GM23338 (cell line): ENCODE results near the gene LFNG. TPM values are rescaled to one million over a fixed set of nuclear protein-coding genes. Genes with fewer than 3 reads are reported as not detected.

Experiments used
- ATAC-seq: fragments of 200-7000 bp; cut with Tn5 transposase; 3 replicates; pipeline ENCODE4 v1.9.1; 2020
- DNase-seq: peaks from one replicate; pipeline ENCODE4 v3.0.0-alpha.2; 2015; ENCODE audit warnings: low spot score
- H2AFZ ChIP-seq: fragments of 200-600 bp; sonication (generic); 2 replicates; pipeline ENCODE4 v1.8.0; 2016; ENCODE audit warnings: antibody characterized with exemption, mild to moderate bottlenecking, moderate library complexity
- H3F3A ChIP-seq: fragments of 200-600 bp; sonication (generic); replicated peaks from 2 replicates; pipeline ENCODE4 v1.8.0; 2017; ENCODE audit warnings: antibody characterized with exemption, mixed run types, low read depth
- H3K27ac ChIP-seq: fragments of 200-600 bp; sonication (generic); 2 replicates; pipeline ENCODE4 v1.6.1; 2016; ENCODE audit warnings: low read depth
- H3K27me3 ChIP-seq: fragments of 200-600 bp; sonication (generic); 2 replicates; pipeline ENCODE4 v1.8.0; 2016; ENCODE audit warnings: mild to moderate bottlenecking, mixed run types, moderate library complexity; ENCODE audit not compliant: insufficient read depth
- H3K36me3 ChIP-seq: fragments of 200-600 bp; sonication (generic); 2 replicates; pipeline ENCODE4 v1.8.0; 2016; ENCODE audit warnings: mild to moderate bottlenecking; ENCODE audit not compliant: insufficient read depth
- H3K4me1 ChIP-seq: fragments of 200-600 bp; sonication (generic); 2 replicates; pipeline ENCODE4 v1.8.0; 2016; ENCODE audit warnings: mild to moderate bottlenecking, moderate library complexity; ENCODE audit not compliant: insufficient read depth
- H3K4me2 ChIP-seq: fragments of 200-600 bp; sonication (generic); 2 replicates; pipeline ENCODE4 v1.7.1; 2017; ENCODE audit warnings: mixed run types
- H3K4me3 ChIP-seq: fragments of 200-600 bp; sonication (generic); 2 replicates; pipeline ENCODE4 v1.6.1; 2016; ENCODE audit warnings: mixed run types
- H3K79me2 ChIP-seq: fragments of 200-600 bp; sonication (generic); replicated peaks from 2 replicates; pipeline ENCODE4 v1.8.0; 2017; ENCODE audit warnings: mild to moderate bottlenecking; ENCODE audit not compliant: insufficient read depth
- H3K9me2 ChIP-seq: fragments of 200-600 bp; sonication (generic); 2 replicates; pipeline ENCODE4 v1.8.0; 2017; ENCODE audit not compliant: insufficient read depth
- H4K20me1 ChIP-seq: fragments of 200-600 bp; sonication (generic); replicated peaks from 2 replicates; pipeline ENCODE4 v1.8.0; 2017; ENCODE audit warnings: mild to moderate bottlenecking; ENCODE audit not compliant: insufficient read depth
- H3K27ac Mint-ChIP-seq: 2 replicates; pipeline ENCODE4 v1.8.0; 2020; ENCODE audit warnings: inconsistent platforms, mild to moderate bottlenecking, moderate library complexity, mixed read lengths
- H3K27me3 Mint-ChIP-seq: 3 replicates; pipeline ENCODE4 v1.8.0; 2022; ENCODE audit warnings: low read depth, mild to moderate bottlenecking, moderate library complexity, mixed read lengths, inconsistent platforms; ENCODE audit not compliant: insufficient read depth, poor library complexity
- H3K36me3 Mint-ChIP-seq: 3 replicates; pipeline ENCODE4 v1.8.0; 2021; ENCODE audit warnings: low read depth, mild to moderate bottlenecking, inconsistent platforms, moderate library complexity, mixed read lengths
- H3K4me1 Mint-ChIP-seq: 3 replicates; pipeline ENCODE4 v1.8.0; 2020; ENCODE audit warnings: mild to moderate bottlenecking, inconsistent platforms, mixed read lengths
- H3K4me3 Mint-ChIP-seq: 3 replicates; pipeline ENCODE4 v1.8.0; 2021; ENCODE audit warnings: moderate library complexity, mild to moderate bottlenecking, inconsistent platforms, mixed read lengths
- H3K9me3 Mint-ChIP-seq: 3 replicates; pipeline ENCODE4 v1.8.0; 2020; ENCODE audit warnings: moderate library complexity, mild to moderate bottlenecking, inconsistent platforms, mixed read lengths
- CREB1 ChIP-seq: fragments of 250-450 bp; sonication (Bioruptor Pico); IDR thresholded peaks from 2 replicates; pipeline ENCODE4 v1.5.0; 2020; ENCODE audit warnings: low read depth, mild to moderate bottlenecking, moderate library complexity
- CTCF ChIP-seq, 2 experiments: fragments of 200-600 bp in 1 of 2; sonication (generic) in 1 of 2; conservative IDR thresholded peaks; 2 replicates each; pipeline versions ENCODE4 v1.5.1 to v1.6.1; 2016 to 2017; ENCODE audit warnings: antibody characterized with exemption in 2 of 2, low read depth in 2 of 2, mild to moderate bottlenecking in 2 of 2, moderate library complexity in 1 of 2
- EZH2 ChIP-seq: fragments of 200-600 bp; sonication (generic); IDR thresholded peaks from one replicate; pipeline ENCODE4 v1.8.0; 2017; ENCODE audit warnings: antibody characterized with exemption, mild to moderate bottlenecking, low read depth; ENCODE audit not compliant: unreplicated experiment
- EZH2phosphoT487 ChIP-seq: fragments of 200-600 bp; sonication (generic); IDR thresholded peaks from one replicate; pipeline ENCODE4 v1.8.1; 2018; ENCODE audit warnings: antibody characterized with exemption; ENCODE audit not compliant: unreplicated experiment
- JUNB ChIP-seq: IDR thresholded peaks from one replicate; pipeline ENCODE4 v1.6.1; 2016; ENCODE audit warnings: antibody characterized with exemption; ENCODE audit not compliant: unreplicated experiment
- NANOG ChIP-seq: IDR thresholded peaks from 2 replicates; pipeline ENCODE4 v1.6.1; 2016; ENCODE audit warnings: antibody characterized with exemption, borderline replicate concordance
- POLR2AphosphoS5 ChIP-seq: IDR thresholded peaks from 2 replicates; pipeline ENCODE4 v1.6.1; 2016; ENCODE audit warnings: antibody characterized with exemption, low read depth
- STAT1 ChIP-seq: IDR thresholded peaks from one replicate; pipeline ENCODE4 v1.6.1; 2016; ENCODE audit warnings: antibody characterized with exemption; ENCODE audit not compliant: unreplicated experiment
- ZNF114 ChIP-seq: fragments of 250-450 bp; sonication (Bioruptor Pico); IDR thresholded peaks from 2 replicates; pipeline ENCODE4 v1.5.0; 2020; ENCODE audit warnings: mild to moderate bottlenecking, moderate library complexity
- ZNF331 ChIP-seq: fragments of 250-450 bp; sonication (Bioruptor Pico); IDR thresholded peaks from 2 replicates; pipeline ENCODE4 v1.5.0; 2020; ENCODE audit warnings: low read depth, mild to moderate bottlenecking, moderate library complexity
- polyA plus RNA-seq: library from polyadenylated mRNA; unstranded; fragments of >200 nt; fragmentation: Nextera tagmentation; extraction: Ambion mirVana; gene quantifications from 2 replicates; pipeline ENCODE4 v1.2.1, GENCODE V29; 2016
- total RNA-seq: library from RNA; depleted of rRNA; stranded (reverse); fragments of >200 nt; shearing (Covaris generic); gene quantifications from 2 replicates; pipeline ENCODE4 v1.2.3, GENCODE V29; 2014
- TF ChIP-seq, protein P1 (sequence below): fragments of 250-450 bp; sonication (Bioruptor Pico); IDR thresholded peaks from 2 replicates; pipeline ENCODE4 v1.5.0; 2020; ENCODE audit warnings: mild to moderate bottlenecking, moderate library complexity
- TF ChIP-seq, protein P2 (sequence below): IDR thresholded peaks from 2 replicates; pipeline ENCODE4 v1.6.1; 2016; ENCODE audit warnings: antibody characterized with exemption
- TF ChIP-seq, protein P3 (sequence below): IDR thresholded peaks from one replicate; pipeline ENCODE4 v1.6.1; 2018; ENCODE audit warnings: antibody characterized with exemption; ENCODE audit not compliant: unreplicated experiment

LFNG gene
- total and polyA plus RNA-seq, 2 experiments from 2014 or later: 1.7 to 35.4 TPM

DNA sequence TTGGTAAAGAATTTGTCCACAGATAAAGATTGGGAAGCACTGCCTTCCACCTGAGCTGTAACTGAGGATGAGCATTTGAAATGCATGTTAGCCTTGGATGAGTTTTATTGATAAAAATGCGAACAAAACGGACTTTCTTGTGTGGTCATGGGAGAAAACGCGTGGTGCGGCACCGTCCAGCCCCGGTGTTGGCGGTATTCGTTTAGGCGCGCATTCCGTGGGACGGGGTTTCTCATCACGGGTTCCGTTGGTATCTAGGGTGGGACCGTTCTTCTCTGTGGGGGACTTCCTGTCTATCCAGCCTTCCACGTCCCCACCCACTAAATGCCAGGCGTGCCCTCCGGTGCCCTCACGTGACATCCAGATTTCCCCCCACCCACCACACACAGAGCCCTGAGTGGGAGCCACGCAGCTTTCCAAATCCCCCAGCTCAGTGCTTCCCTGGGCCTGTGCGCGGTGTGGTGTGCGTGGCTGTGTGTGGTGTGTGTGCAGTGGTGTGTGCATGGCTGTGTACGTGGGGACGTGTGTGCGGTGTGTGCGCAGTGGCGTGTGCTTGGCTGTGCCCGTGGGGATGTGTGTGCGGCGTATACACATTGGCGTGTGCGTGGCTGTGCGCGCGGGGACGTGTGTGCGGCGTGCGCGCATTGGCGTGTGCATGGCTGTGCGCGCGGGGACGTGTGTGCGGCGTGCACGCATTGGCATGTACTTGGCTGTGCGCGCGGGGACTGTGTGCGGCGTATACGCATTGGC is 57.3 kb downstream of the LFNG start:
- H3K9me2 ChIP-seq: no peaks in the 10 kb centered on the region
- H3K27me3 ChIP-seq: no peaks in the 10 kb centered on the region
- no peak overlapping the region for H2AFZ ChIP-seq
- Mint-ChIP-seq H3K27me3 (peaks cover 11% of the 10 kb centered on the region), H3K4me1 (no peaks in the 10 kb centered on the region), H3K27ac (no peak overlapping the region), H3K36me3 (no peaks in the 10 kb centered on the region; the same call in 2 of the 3 replicates), H3K4me3 (no peak overlapping the region), H3K9me3 (no peaks in the 10 kb centered on the region)
- no peaks in the 10 kb centered on the region for H3F3A ChIP-seq
- no peaks in the 10 kb centered on the region for H3K4me1 ChIP-seq
- TF ChIP-seq JUNB (no peak), NANOG (no peak), ZNF114 (CRISPR knock-in tag) (no peak), STAT1 (no peak), CTCF (conservative IDR thresholded peaks at IDR 0.05; ENCODE audit: low read depth in 2 of 2) (no peak), EZH2 (no peak), CREB1 (no peak), POLR2AphosphoS5 (no peak), EZH2phosphoT487 (no peak), ZNF331 (CRISPR knock-in tag) (no peak)
- TF ChIP-seq, protein P1, sequence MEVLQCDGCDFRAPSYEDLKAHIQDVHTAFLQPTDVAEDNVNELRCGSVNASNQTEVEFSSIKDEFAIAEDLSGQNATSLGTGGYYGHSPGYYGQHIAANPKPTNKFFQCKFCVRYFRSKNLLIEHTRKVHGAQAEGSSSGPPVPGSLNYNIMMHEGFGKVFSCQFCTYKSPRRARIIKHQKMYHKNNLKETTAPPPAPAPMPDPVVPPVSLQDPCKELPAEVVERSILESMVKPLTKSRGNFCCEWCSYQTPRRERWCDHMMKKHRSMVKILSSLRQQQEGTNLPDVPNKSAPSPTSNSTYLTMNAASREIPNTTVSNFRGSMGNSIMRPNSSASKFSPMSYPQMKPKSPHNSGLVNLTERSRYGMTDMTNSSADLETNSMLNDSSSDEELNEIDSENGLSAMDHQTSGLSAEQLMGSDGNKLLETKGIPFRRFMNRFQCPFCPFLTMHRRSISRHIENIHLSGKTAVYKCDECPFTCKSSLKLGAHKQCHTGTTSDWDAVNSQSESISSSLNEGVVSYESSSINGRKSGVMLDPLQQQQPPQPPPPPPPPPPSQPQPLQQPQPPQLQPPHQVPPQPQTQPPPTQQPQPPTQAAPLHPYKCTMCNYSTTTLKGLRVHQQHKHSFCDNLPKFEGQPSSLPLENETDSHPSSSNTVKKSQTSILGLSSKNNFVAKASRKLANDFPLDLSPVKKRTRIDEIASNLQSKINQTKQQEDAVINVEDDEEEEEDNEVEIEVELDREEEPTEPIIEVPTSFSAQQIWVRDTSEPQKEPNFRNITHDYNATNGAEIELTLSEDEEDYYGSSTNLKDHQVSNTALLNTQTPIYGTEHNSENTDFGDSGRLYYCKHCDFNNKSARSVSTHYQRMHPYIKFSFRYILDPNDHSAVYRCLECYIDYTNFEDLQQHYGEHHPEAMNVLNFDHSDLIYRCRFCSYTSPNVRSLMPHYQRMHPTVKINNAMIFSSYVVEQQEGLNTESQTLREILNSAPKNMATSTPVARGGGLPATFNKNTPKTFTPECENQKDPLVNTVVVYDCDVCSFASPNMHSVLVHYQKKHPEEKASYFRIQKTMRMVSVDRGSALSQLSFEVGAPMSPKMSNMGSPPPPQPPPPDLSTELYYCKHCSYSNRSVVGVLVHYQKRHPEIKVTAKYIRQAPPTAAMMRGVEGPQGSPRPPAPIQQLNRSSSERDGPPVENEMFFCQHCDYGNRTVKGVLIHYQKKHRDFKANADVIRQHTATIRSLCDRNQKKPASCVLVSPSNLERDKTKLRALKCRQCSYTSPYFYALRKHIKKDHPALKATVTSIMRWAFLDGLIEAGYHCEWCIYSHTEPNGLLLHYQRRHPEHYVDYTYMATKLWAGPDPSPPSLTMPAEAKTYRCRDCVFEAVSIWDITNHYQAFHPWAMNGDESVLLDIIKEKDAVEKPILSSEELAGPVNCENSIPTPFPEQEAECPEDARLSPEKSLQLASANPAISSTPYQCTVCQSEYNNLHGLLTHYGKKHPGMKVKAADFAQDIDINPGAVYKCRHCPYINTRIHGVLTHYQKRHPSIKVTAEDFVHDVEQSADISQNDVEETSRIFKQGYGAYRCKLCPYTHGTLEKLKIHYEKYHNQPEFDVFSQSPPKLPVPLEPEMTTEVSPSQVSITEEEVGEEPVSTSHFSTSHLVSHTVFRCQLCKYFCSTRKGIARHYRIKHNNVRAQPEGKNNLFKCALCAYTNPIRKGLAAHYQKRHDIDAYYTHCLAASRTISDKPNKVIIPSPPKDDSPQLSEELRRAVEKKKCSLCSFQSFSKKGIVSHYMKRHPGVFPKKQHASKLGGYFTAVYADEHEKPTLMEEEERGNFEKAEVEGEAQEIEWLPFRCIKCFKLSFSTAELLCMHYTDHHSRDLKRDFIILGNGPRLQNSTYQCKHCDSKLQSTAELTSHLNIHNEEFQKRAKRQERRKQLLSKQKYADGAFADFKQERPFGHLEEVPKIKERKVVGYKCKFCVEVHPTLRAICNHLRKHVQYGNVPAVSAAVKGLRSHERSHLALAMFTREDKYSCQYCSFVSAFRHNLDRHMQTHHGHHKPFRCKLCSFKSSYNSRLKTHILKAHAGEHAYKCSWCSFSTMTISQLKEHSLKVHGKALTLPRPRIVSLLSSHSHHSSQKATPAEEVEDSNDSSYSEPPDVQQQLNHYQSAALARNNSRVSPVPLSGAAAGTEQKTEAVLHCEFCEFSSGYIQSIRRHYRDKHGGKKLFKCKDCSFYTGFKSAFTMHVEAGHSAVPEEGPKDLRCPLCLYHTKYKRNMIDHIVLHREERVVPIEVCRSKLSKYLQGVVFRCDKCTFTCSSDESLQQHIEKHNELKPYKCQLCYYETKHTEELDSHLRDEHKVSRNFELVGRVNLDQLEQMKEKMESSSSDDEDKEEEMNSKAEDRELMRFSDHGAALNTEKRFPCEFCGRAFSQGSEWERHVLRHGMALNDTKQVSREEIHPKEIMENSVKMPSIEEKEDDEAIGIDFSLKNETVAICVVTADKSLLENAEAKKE (CRISPR knock-in tag): no peak
- TF ChIP-seq, protein P2, sequence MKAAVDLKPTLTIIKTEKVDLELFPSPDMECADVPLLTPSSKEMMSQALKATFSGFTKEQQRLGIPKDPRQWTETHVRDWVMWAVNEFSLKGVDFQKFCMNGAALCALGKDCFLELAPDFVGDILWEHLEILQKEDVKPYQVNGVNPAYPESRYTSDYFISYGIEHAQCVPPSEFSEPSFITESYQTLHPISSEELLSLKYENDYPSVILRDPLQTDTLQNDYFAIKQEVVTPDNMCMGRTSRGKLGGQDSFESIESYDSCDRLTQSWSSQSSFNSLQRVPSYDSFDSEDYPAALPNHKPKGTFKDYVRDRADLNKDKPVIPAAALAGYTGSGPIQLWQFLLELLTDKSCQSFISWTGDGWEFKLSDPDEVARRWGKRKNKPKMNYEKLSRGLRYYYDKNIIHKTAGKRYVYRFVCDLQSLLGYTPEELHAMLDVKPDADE: no peak
- TF ChIP-seq, protein P3, sequence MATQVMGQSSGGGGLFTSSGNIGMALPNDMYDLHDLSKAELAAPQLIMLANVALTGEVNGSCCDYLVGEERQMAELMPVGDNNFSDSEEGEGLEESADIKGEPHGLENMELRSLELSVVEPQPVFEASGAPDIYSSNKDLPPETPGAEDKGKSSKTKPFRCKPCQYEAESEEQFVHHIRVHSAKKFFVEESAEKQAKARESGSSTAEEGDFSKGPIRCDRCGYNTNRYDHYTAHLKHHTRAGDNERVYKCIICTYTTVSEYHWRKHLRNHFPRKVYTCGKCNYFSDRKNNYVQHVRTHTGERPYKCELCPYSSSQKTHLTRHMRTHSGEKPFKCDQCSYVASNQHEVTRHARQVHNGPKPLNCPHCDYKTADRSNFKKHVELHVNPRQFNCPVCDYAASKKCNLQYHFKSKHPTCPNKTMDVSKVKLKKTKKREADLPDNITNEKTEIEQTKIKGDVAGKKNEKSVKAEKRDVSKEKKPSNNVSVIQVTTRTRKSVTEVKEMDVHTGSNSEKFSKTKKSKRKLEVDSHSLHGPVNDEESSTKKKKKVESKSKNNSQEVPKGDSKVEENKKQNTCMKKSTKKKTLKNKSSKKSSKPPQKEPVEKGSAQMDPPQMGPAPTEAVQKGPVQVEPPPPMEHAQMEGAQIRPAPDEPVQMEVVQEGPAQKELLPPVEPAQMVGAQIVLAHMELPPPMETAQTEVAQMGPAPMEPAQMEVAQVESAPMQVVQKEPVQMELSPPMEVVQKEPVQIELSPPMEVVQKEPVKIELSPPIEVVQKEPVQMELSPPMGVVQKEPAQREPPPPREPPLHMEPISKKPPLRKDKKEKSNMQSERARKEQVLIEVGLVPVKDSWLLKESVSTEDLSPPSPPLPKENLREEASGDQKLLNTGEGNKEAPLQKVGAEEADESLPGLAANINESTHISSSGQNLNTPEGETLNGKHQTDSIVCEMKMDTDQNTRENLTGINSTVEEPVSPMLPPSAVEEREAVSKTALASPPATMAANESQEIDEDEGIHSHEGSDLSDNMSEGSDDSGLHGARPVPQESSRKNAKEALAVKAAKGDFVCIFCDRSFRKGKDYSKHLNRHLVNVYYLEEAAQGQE: no peak
- H3K27ac ChIP-seq: no peak overlapping the region
- H3K36me3 ChIP-seq: no peaks in the 10 kb centered on the region
- DNase-seq: no peak
- ATAC-seq: no peak
- H4K20me1 ChIP-seq: no peaks in the 10 kb centered on the region
- no peak overlapping the region for H3K4me2 ChIP-seq
- no peak overlapping the region for H3K4me3 ChIP-seq
- no peaks in the 10 kb centered on the region for H3K79me2 ChIP-seq
